Loucy (cell line): ENCODE measurements around the gene HELQ.

Experiments
- H2AFZ ChIP-seq: fragments of 200-600 bp; sonication (generic); 2 replicates; pipeline ENCODE4 v1.6.0; 2016; ENCODE audit warnings: antibody characterized with exemption, mild to moderate bottlenecking, low read length, moderate library complexity
- H3F3A ChIP-seq: fragments of 200-600 bp; 2 replicates; pipeline ENCODE4 v1.6.0; 2016; ENCODE audit warnings: antibody characterized with exemption, low read depth, mild to moderate bottlenecking
- H3K27me3 ChIP-seq: fragments of 200-600 bp; sonication (generic); 2 replicates; pipeline ENCODE4 v1.6.1; 2014; ENCODE audit warnings: low read length, mild to moderate bottlenecking; ENCODE audit not compliant: insufficient read depth, poor library complexity, severe bottlenecking
- H3K36me3 ChIP-seq: fragments of 200-600 bp; sonication (generic); 2 replicates; pipeline ENCODE4 v1.6.1; 2016; ENCODE audit warnings: low read length; ENCODE audit not compliant: insufficient read depth
- H3K4me1 ChIP-seq: fragments of 200-600 bp; sonication (generic); 2 replicates; pipeline ENCODE4 v1.5.1; 2014; ENCODE audit warnings: low read length, mild to moderate bottlenecking; ENCODE audit not compliant: insufficient read depth, poor library complexity, severe bottlenecking
- H3K4me2 ChIP-seq: fragments of 200-600 bp; sonication (generic); 2 replicates; pipeline ENCODE4 v1.6.0; 2014; ENCODE audit warnings: antibody characterized with exemption, low read length, low read depth, mild to moderate bottlenecking; ENCODE audit not compliant: poor library complexity, severe bottlenecking
- H3K4me3 ChIP-seq: fragments of 200-600 bp; sonication (generic); 2 replicates; pipeline ENCODE4 v1.5.1; 2014; ENCODE audit warnings: low read length, mild to moderate bottlenecking, mixed read lengths; ENCODE audit not compliant: poor library complexity, severe bottlenecking
- H3K79me2 ChIP-seq: fragments of 200-600 bp; sonication (generic); 2 replicates; pipeline ENCODE4 v1.6.1; 2014; ENCODE audit warnings: low read length; ENCODE audit not compliant: insufficient read depth
- H3K9ac ChIP-seq: fragments of 200-600 bp; sonication (generic); 2 replicates; pipeline ENCODE4 v1.6.0; 2014; ENCODE audit warnings: mild to moderate bottlenecking, low read depth, low read length, moderate library complexity; ENCODE audit not compliant: poor library complexity, severe bottlenecking
- H3K9me2 ChIP-seq: fragments of 200-600 bp; sonication (generic); replicated peaks from 2 replicates; pipeline ENCODE4 v1.6.1; 2016; ENCODE audit warnings: low read depth, low read length, mixed read lengths
- H3K9me3 ChIP-seq: fragments of 200-600 bp; sonication (generic); 2 replicates; pipeline ENCODE4 v1.6.1; 2014; ENCODE audit warnings: mild to moderate bottlenecking, antibody characterized with exemption, low read length, low read depth; ENCODE audit not compliant: insufficient read depth
- H4K20me1 ChIP-seq: fragments of 200-600 bp; sonication (generic); 2 replicates; pipeline ENCODE4 v1.6.0; 2014; ENCODE audit warnings: antibody characterized with exemption, low read length, mild to moderate bottlenecking; ENCODE audit not compliant: insufficient read depth, poor library complexity, severe bottlenecking
- CTCF ChIP-seq: fragments of 200-600 bp; sonication (generic); conservative IDR thresholded peaks from 2 replicates; pipeline ENCODE4 v1.5.1; 2014; ENCODE audit warnings: mild to moderate bottlenecking, antibody characterized with exemption, low read length
- EZH2phosphoT487 ChIP-seq: fragments of 200-600 bp; IDR thresholded peaks from 2 replicates; pipeline ENCODE4 v1.6.1; 2018; ENCODE audit warnings: antibody characterized with exemption, mild to moderate bottlenecking, moderate library complexity, borderline replicate concordance

The HELQ gene

GRCh38 chr4:83371936-83372335 lies 83.7 kb downstream of the HELQ start:
- Histone ChIP-seq H3K27me3 (no peaks in the 10 kb centered on the region), H3K36me3 (no peaks in the 10 kb centered on the region), H3K9me2 (no peaks in the 10 kb centered on the region), H3K4me3 (no peak overlapping the region), H2AFZ (no peak overlapping the region), H4K20me1 (no peaks in the 10 kb centered on the region), H3K4me1 (peaks cover 7% of the 10 kb centered on the region), H3K9me3 (no peaks in the 10 kb centered on the region), H3F3A (no peaks in the 10 kb centered on the region), H3K9ac (no peak overlapping the region), H3K4me2 (no peak overlapping the region), H3K79me2 (no peaks in the 10 kb centered on the region)
- no peak for TF ChIP-seq CTCF
- TF ChIP-seq EZH2phosphoT487, result no peak

DNA sequence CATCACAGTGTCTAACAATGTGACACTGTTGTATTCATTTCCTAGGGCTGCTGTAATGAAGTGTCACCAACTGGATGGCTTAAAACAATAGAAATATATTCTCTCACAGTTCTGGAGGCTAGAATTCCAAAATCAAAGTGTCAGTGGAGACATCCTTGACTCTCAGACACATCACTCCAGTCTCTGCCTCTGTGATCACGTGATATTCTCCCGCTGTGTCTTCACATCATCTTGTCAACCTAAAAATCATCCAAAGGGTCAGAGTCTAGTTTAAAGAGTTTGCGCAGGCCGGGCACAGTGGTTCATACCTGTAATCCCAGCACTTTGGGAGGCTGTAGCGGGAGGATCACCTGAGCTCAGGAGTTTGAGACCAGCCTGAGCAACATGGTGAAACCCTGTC lies 84.4 kb downstream of the HELQ start:
- Histone ChIP-seq H3K4me3 (no peak overlapping the region), H3K4me1 (peaks cover 12% of the 10 kb centered on the region), H3K79me2 (no peaks in the 10 kb centered on the region), H3F3A (no peaks in the 10 kb centered on the region), H3K27me3 (no peaks in the 10 kb centered on the region), H3K4me2 (no peak overlapping the region), H3K9ac (no peak overlapping the region), H3K9me2 (no peaks in the 10 kb centered on the region), H4K20me1 (no peaks in the 10 kb centered on the region), H2AFZ (peak overlapping the region; percentile 61; the same call in 1 of the 2 replicates), H3K36me3 (no peaks in the 10 kb centered on the region), H3K9me3 (no peaks in the 10 kb centered on the region)
- TF ChIP-seq EZH2phosphoT487 (no peak), CTCF (no peak)

GRCh38 chr4:83370640-83370906 lies 85.0 kb downstream of the HELQ start:
- H3K9me2 ChIP-seq, result no peaks in the 10 kb centered on the region
- H3K4me3 ChIP-seq, result no peak overlapping the region
- H3K4me2 ChIP-seq, result no peak overlapping the region
- H3K4me1 ChIP-seq, result peaks cover 19% of the 10 kb centered on the region
- TF ChIP-seq EZH2phosphoT487, result no peak
- TF ChIP-seq CTCF, result no peak
- peak overlapping the region; percentile 61 for H2AFZ ChIP-seq
- no peak overlapping the region for H3K9ac ChIP-seq
- no peaks in the 10 kb centered on the region for H3K79me2 ChIP-seq
- no peaks in the 10 kb centered on the region for H4K20me1 ChIP-seq
- H3K36me3 ChIP-seq, result no peaks in the 10 kb centered on the region
- no peaks in the 10 kb centered on the region for H3K27me3 ChIP-seq
- H3K9me3 ChIP-seq, result no peaks in the 10 kb centered on the region
- no peaks in the 10 kb centered on the region for H3F3A ChIP-seq
